ENCODE results near the gene ACE2. TPM values are rescaled to one million over a fixed set of nuclear protein-coding genes. Genes with fewer than 3 reads are reported as not detected.
"Not testable (repeated sequence)": the region's sequence is repeated elsewhere in the genome, so short reads cannot be mapped to it uniquely, and the experiment has no call there.

ACE2 gene
- 1 to 10 TPM in 3 of 4 donors, under 1 TPM in 1; 0.62 to 4.5 (median 2.1) TPM for total RNA-seq

GRCh38 chrX:15600745-15601144 lies at the start of gene ACE2:
Gene ACE2 (minus strand): TSS chrX:15600960. CDS start chrX:15600911, 49 bp downstream.
- Histone ChIP-seq H3K9me3 (no peaks in the 10 kb centered on the region), H3K27ac (no peak within 1 kb of the TSS), H3K36me3 (no peaks in the 10 kb centered on the region), H3K27me3 (no peaks in the 10 kb centered on the region), H3K4me1 (no peaks in the 10 kb centered on the region), H3K4me3 (no peak within 1 kb of the TSS)
- ATAC-seq: no peak
- 47 to 67% methylated on average over 3 of the region's 4 CpGs for WGBS, 2 donors (ENCODE audit: low coverage in 1 of 2)
- TF ChIP-seq POLR2A (IDR thresholded peaks at IDR 0.05) (no peak), CTCF (IDR thresholded peaks at IDR 0.05) (no peak), POLR2AphosphoS5 (IDR thresholded peaks at IDR 0.05) (no peak), EP300 (IDR thresholded peaks at IDR 0.05) (no peak)

GRCh38 chrX:15647510-15647909 lies 46.8 kb upstream of the ACE2 start:
- not testable (repeated sequence) for H3K27ac ChIP-seq, ATAC-seq
- WGBS, 2 donors (ENCODE audit: low coverage in 1 of 2): no CpG with 5 or more reads among the region's 5 CpGs

GRCh38 chrX:15646543-15646942 lies 45.8 kb upstream of the ACE2 start:
- no peaks in the 10 kb centered on the region for H3K4me1 ChIP-seq
- no peaks in the 10 kb centered on the region for H3K36me3 ChIP-seq
- ATAC-seq: peak; percentile 10
- TF ChIP-seq EP300 (IDR thresholded peaks at IDR 0.05): no peak
- no peak for TF ChIP-seq CTCF (IDR thresholded peaks at IDR 0.05)
- no peak for TF ChIP-seq POLR2A (IDR thresholded peaks at IDR 0.05)
- no peak for TF ChIP-seq POLR2AphosphoS5 (IDR thresholded peaks at IDR 0.05)
- no peaks in the 10 kb centered on the region for H3K9me3 ChIP-seq
- WGBS, 2 donors (ENCODE audit: low coverage in 1 of 2): no CpG with 5 or more reads among the region's 27 CpGs
- no peak overlapping the region for H3K4me3 ChIP-seq
- no peak overlapping the region for H3K27ac ChIP-seq
- no peaks in the 10 kb centered on the region for H3K27me3 ChIP-seq

More at GRCh38 chrX:15647510-15647909, 46.8 kb upstream of the ACE2 start:
- not testable (repeated sequence) for H3K4me1 ChIP-seq, H3K4me3 ChIP-seq, H3K9me3 ChIP-seq, H3K27me3 ChIP-seq, H3K36me3 ChIP-seq

GRCh38 chrX:15646031-15646430 lies 45.3 kb upstream of the ACE2 start:
- H3K27me3 ChIP-seq: no peaks in the 10 kb centered on the region
- TF ChIP-seq EP300 (IDR thresholded peaks at IDR 0.05) (no peak), CTCF (IDR thresholded peaks at IDR 0.05) (no peak), POLR2A (IDR thresholded peaks at IDR 0.05) (no peak), POLR2AphosphoS5 (IDR thresholded peaks at IDR 0.05) (no peak)
- ATAC-seq: no peak

GRCh38 chrX:15645266-15645665 lies 44.5 kb upstream of the ACE2 start:
- WGBS, 2 donors (ENCODE audit: low coverage in 1 of 2): 85 to 92% methylated on average over 3 of the region's 3 CpGs
- H3K36me3 ChIP-seq: no peaks in the 10 kb centered on the region
- H3K9me3 ChIP-seq: no peaks in the 10 kb centered on the region
- TF ChIP-seq POLR2AphosphoS5 (IDR thresholded peaks at IDR 0.05) (no peak), POLR2A (IDR thresholded peaks at IDR 0.05) (no peak), CTCF (IDR thresholded peaks at IDR 0.05) (no peak)
- no peak overlapping the region for H3K27ac ChIP-seq
- no peaks in the 10 kb centered on the region for H3K4me1 ChIP-seq
- no peak overlapping the region for H3K4me3 ChIP-seq
- no peaks in the 10 kb centered on the region for H3K27me3 ChIP-seq
- no peak for ATAC-seq

More at GRCh38 chrX:15646031-15646430, 45.3 kb upstream of the ACE2 start:
- Histone ChIP-seq H3K9me3 (no peaks in the 10 kb centered on the region), H3K27ac (no peak overlapping the region), H3K4me1 (no peaks in the 10 kb centered on the region), H3K4me3 (no peak overlapping the region), H3K36me3 (no peaks in the 10 kb centered on the region)
- WGBS, 2 donors (ENCODE audit: low coverage in 1 of 2): no CpG with 5 or more reads among the region's 15 CpGs

All from gastroesophageal sphincter (tissue), 4 donors.